Liver (tissue), 3 donors: ENCODE results near the gene GCLM.
"Not testable (repeated sequence)": the region's sequence is repeated elsewhere in the genome, so short reads cannot be mapped to it uniquely, and the experiment has no call there.

ENCODE experiments used
- CTCF ChIP-seq: fragments of 150-350 bp; IDR thresholded peaks from 2 replicates; pipeline ENCODE4 v1.5.1; 2017; ENCODE audit warnings: improper control_type of control experiment, low read depth, low read length; ENCODE audit not compliant: missing input control
- GABPA ChIP-seq, 2 donors: IDR thresholded peaks in 1 of 2; conservative IDR thresholded peaks in 1 of 2; 2 replicates each; pipeline ENCODE4 v1.6.1; 2016; ENCODE audit warnings: antibody characterized with exemption in 2 of 2, mild to moderate bottlenecking in 1 of 2, moderate library complexity in 1 of 2
- JUND ChIP-seq, 2 donors: IDR thresholded peaks; 2 replicates each; pipeline ENCODE4 v1.6.1; 2016; ENCODE audit warnings: antibody characterized with exemption in 2 of 2
- RAD21 ChIP-seq, 2 donors: IDR thresholded peaks; 2 replicates each; pipeline ENCODE4 v1.6.1; 2016; ENCODE audit warnings: antibody characterized with exemption in 2 of 2, mild to moderate bottlenecking in 2 of 2
- TAF1 ChIP-seq: conservative IDR thresholded peaks from 2 replicates; pipeline ENCODE4 v1.6.1; 2016; ENCODE audit warnings: antibody characterized with exemption, mild to moderate bottlenecking
- donor health status: healthy.
- donor health status: healthy.

GRCh38 chr1:93855983-93856382, 53.2 kb downstream of the GCLM start:
- TF ChIP-seq TAF1; JUND (IDR thresholded peaks at IDR 0.05); CTCF; RAD21 (IDR thresholded peaks at IDR 0.05); GABPA (IDR thresholded peaks at IDR 0.05 in 1 of 2, conservative IDR thresholded peaks at IDR 0.05 in 1 of 2): not testable (repeated sequence)
